GM18861 (cell line): Measurements from ENCODE around the gene CTSL.
"Not testable (repeated sequence)": the region's sequence is repeated elsewhere in the genome, so short reads cannot be mapped to it uniquely, and the experiment has no call there.

Experiments
- ATAC-seq: cut with Tn5 transposase; IDR thresholded peaks from one replicate; pipeline ENCODE4 v1.9.1; 2021; ENCODE audit not compliant: unreplicated experiment

Gene CTSL

GRCh38 chr9:87718852-87719612 is 6.9 kb upstream of the CTSL start:
- no peak for ATAC-seq

DNA sequence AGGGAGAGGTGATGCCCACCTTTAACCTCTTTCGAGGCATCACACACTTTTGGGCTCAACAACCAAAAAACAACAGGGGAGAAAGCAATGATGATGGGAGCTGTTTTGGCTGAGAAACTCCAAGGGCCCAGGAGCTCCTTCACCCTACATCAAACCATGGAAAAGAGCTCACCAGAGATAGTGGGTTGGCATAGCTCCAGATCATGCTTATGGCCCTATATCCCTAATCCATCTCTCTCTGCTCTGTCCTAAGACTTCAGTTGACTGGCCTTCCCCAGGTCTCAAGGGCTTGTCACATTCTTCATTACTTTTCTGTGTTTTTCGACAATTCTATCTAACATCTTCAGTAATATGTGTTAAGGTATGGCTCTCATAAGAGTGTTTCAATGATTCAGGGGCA is 5.7 kb upstream of the CTSL start:
- no peak for ATAC-seq

DNA sequence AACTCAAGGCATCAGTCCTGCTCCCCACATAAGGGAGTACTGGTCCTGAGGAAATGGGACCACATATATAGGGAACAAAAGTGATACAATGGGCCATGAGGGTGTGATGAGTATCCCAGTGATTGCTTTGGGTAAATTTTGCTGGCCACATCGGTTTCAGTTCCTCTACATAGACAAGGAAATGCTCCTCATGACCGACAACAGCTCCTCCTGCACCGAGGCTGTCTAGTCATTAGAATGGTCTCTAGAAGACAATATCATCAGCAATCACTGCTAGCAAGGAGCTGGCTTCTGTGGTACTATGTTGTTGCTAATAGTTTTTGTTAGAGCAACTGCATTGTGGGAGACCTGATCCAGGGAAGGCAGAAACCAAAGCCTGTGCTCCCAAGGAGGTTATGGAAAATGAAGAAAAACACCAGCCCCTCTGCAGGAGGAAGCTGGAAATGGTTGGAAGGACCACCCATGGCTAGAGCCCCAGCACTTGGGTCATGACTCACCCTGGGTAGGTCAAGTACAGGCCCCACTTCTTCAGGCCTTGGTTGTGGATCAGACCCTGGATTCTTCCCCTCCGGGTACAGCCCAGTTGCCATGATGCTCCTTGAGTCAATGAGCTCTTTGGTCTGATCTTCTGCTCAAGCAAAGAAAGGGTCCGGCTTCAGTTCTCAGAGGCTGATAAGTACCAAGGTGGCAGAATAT is 3.4 kb upstream of the CTSL start:
- ATAC-seq, result no peak

- ATAC-seq, result no peak
Measured at GRCh38 chr9:87725356-87725899, 491 bp upstream of the CTSL start.

- no peak for ATAC-seq
Measured at GRCh38 chr9:87729246-87729645, 3.3 kb downstream of the CTSL start.

- ATAC-seq, result no peak
Measured at GRCh38 chr9:87731321-87731720, 5.4 kb downstream of the CTSL start.

DNA sequence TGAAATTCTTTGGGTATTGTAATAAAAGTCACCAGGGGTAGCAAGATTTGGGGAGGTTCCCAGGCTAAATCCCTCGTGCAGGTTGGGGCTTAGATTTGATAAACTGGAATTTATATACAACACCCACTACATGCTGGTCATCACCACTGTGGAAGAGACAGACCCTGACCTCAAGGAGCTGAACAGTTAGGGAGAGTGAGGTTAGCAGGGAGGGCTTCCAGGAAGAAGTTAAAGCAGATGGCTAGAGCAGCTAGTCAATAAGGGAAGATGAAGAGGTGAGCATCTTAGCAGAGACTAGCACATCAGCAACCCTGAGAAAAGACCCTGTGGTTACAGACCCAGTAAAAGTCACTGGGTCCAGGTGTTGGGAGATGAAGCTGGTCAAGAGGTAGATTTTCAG is 6.4 kb downstream of the CTSL start:
- ATAC-seq, result no peak

- no peak for ATAC-seq
Measured at GRCh38 chr9:87732756-87733155, 6.8 kb downstream of the CTSL start.

DNA sequence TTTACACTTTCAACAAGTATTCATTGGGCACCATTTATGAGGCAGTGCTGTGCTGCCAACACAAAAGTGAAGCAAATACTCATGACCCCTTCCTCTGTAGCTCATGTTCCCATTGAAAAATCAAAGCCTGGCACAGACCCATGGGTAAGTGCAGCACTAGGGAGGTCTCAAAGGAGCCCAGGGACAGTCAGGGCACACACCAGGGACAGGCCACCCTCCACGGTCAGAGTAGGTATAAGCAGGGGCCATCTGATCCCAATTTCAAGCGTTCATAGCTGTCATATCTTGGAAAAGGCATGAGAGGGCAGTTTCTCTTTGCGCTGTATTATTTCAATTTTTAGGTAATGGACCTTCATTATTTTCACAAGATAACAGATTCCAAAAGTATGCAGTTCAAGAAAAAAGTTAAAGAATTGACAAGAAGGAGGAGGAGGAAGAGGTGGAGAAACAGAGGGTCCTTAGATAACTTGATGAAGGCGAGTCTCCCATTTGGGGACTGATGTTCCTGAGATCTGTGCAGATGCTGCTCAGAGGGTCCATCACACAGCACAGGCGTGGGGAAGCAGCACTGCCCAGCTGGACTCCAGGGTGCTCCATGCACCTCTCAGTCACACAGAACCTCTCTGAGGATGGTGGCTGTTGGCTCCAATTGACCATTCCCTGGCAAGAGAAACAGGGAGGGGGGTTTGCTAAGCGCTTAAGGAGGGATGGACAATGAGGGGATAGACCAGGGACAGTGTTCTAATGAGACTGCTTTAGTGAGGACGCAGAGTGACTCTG is 7.5 kb downstream of the CTSL start:
- no peak for ATAC-seq

GRCh38 chr9:87734106-87734505 is 8.2 kb downstream of the CTSL start:
- ATAC-seq, result no peak

- no peak for ATAC-seq
Measured at GRCh38 chr9:87739546-87739945, 13.6 kb downstream of the CTSL start.

GRCh38 chr9:87740209-87740608 is 14.3 kb downstream of the CTSL start:
- ATAC-seq, result no peak

DNA sequence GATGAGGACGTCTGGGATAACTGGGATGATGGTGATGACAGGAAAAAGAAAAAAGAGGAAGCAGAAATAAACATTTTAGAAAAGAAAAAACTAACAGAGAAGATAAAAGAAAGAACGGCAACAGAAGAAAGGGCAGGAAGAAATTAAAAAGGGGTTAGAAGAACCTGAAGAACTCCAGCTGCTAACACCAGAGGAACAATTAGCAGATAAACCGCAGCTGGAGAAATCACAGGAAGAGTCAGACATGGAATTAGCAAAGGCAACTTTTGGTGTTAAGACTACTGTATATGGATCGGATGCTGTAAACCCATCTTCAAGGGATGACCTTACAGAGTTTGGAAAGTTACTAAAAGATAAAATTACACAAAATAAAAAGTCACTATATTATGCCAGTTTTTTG is 15.4 kb downstream of the CTSL start:
- ATAC-seq, result no peak

GRCh38 chr9:87741891-87742290 is 16.0 kb downstream of the CTSL start:
- ATAC-seq, result no peak

DNA sequence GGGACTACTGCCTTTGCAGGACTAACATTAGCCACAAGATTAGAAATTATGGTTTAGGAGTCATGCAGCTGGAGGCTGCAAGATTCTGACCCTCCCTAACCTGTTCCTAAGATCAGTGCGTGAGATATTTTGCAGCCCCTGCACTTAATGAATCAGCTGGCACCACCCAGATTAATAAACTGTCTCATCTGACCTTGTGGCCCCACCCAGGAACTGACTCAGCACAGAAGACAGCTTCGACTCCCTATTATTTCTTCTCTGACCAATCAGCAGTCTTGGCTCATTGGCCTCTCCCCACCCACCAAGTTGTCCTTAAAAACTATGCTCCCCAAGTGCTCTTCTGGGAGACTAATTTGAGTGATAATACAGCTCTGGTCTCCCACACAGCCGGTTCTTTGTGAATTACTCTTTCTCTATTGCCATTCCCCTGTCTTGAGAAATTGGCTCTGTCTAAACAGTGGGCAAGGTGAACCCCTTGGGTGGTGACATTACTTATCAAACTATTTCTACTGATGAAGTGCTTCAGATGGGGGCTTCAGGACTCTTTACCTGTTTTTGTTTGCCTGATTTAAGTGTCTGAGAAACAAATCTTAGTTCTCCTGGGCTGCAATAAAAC is 17.0 kb downstream of the CTSL start:
- no peak for ATAC-seq

GRCh38 chr9:87744247-87744646 is 18.3 kb downstream of the CTSL start:
- ATAC-seq, result not testable (repeated sequence)

DNA sequence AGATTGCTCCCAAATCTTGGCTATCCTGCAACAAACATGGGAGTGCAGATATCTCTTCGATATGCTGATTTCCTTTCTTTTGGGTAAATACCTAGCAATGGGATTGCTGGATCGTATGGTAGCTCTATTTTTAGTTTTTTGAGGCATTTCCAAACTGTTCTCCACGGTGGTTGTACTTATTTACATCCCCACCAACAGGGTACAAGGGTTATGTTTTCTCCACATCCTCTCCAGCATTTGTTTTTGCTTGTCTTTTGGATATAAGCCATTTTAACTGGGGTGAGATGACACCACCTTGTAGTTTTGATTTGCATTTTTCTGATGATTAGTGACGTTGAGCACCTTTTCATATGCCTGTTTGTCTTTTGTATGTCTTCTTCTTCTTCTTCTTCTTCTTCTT is 20.3 kb downstream of the CTSL start:
- ATAC-seq, result no peak

DNA sequence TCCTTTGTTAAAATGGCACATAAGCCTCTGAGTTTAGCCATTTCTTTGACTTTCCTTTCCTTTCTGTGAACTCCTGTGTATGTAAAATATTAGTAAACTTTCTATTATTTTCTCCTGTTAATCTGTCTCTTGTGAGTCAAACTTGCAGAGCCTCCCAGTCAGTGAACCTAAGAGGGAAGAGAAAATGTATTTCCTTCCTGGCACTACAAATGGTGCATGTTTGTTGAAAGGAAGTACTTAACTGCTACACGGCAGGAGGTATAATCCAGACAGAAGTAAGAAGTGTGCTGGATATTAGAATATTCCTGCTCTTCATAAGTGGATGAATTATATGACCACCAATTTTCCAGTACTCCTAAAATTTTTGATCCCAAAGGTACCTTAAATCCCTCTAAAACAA is 23.0 kb downstream of the CTSL start:
- no peak for ATAC-seq

GRCh38 chr9:87749335-87750035 is 23.6 kb downstream of the CTSL start:
- no peak for ATAC-seq

GRCh38 chr9:87750726-87751125 is 24.8 kb downstream of the CTSL start:
- ATAC-seq, result no peak

GRCh38 chr9:87751423-87751822 is 25.5 kb downstream of the CTSL start:
- ATAC-seq, result no peak
